Psoas muscle (tissue), 8 donors: Measurements from ENCODE around the gene ZNF835. TPM values are rescaled to one million over a fixed set of nuclear protein-coding genes. Genes with fewer than 3 reads are reported as not detected.

ENCODE experiments used
- ATAC-seq, 4 donors: fragments of 200-7000 bp; cut with Tn5 transposase; one replicate each; pipeline ENCODE4 v1.9.1; 2020; ENCODE audit warnings: moderate library complexity in 3 of 4, mild to moderate bottlenecking in 2 of 4
- DNase-seq, 2 donors: peaks; one replicate each; pipeline ENCODE4 v3.0.0-alpha.2; 2020
- H3K27ac ChIP-seq: fragments of 200-600 bp; one replicate; pipeline ENCODE4 v1.8.0; 2022
- H3K27me3 ChIP-seq, 3 donors: fragments of 200-600 bp in 1 of 3; one replicate each; pipeline versions ENCODE4 v1.6.1 to v1.8.0; 2013 to 2022; ENCODE audit warnings: low read length in 2 of 3, mild to moderate bottlenecking in 2 of 3, moderate library complexity in 1 of 3; ENCODE audit not compliant: insufficient read depth in 3 of 3
- H3K36me3 ChIP-seq, 2 donors: fragments of 200-600 bp in 1 of 2; one replicate each; pipeline versions ENCODE4 v1.6.1 to v1.8.0; 2013 to 2022; ENCODE audit warnings: low read depth in 1 of 2, mild to moderate bottlenecking in 1 of 2, moderate library complexity in 1 of 2; ENCODE audit not compliant: insufficient read depth in 1 of 2
- H3K4me1 ChIP-seq: fragments of 200-600 bp; one replicate; pipeline ENCODE4 v1.8.0; 2022
- H3K4me3 ChIP-seq: fragments of 200-600 bp; one replicate; pipeline ENCODE4 v1.8.0; 2022; ENCODE audit warnings: mild to moderate bottlenecking
- H3K9me3 ChIP-seq: fragments of 200-600 bp; one replicate; pipeline ENCODE4 v1.8.0; 2022
- CTCF ChIP-seq: fragments of 200-600 bp; IDR thresholded peaks from one replicate; pipeline ENCODE4 v1.8.0; 2022; ENCODE audit warnings: antibody characterized with exemption
- WGBS, 3 donors: extraction: QIAGEN DNeasy Blood & Tissue Kit; methylation state at CpG; one replicate each; pipeline versions ENCODE4 v1.1.6 to v1.1.7; 2013; 5-methylcytosine and 5-hydroxymethylcytosine counted together
- intact Hi-C, 2 donors: fragments of 100-400 bp; cut with DNase I; formaldehyde crosslinking; loops; one replicate each; pipeline versions ENCODE4 v1.11.0 to v1.14.2; 2022
- polyA plus RNA-seq, 3 donors: library from polyadenylated mRNA; stranded (reverse); fragments of 200-250 nt; gene quantifications; one replicate each; pipeline ENCODE4 v1.2.3, GENCODE V29; 2013
- total RNA-seq, 4 donors: library from RNA; stranded (reverse); fragmentation: NEBNext Ultra II Directional in 2 of 4; extraction: Animal tissue kit (Norgen Biotek cat#: 25700) in 2 of 4; gene quantifications; one replicate each; pipeline versions ENCODE4 v1.2.1 to v1.2.4, GENCODE V29; 2021 to 2023
- donor health status: healthy with polysubstance abuse.
- donor health status: DM: no; HTN: no; CAD: no; lungs with moderate emphysema.
- donor health status: Bipolar disorder and iron deficiency.
- donor health status: healthy.
- donor health status: DM: yes; HTN: yes; CAD: no.
- donor health status: DM: no; HTN: no; CAD: no.
- donor health status: DM: no; HTN: no; CAD: no.
- donor health status: DM: yes; HTN: yes; CAD: no.

Gene ZNF835
- total and polyA plus RNA-seq, 7 donors, result 0.74 to 5.4 (median 1.1) TPM

DNA sequence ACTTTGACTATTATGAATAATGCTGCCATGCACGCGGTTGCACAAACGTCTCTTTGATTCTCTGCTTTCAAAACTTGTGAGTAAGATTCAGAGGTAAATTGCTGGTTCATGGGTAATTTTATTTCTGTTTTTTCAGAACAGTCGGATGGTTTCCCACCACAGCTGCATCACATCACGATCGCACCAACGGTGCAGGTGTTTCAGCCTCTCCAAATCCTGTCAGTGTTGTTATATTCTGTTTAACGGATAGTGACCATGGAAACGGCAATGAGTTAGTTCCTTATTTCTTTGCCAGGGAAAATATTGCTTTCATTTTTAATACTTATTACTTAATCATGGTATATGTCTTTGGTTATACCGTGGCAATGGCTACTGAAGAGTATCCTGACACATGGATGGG lies 19.1 kb upstream of the ZNF835 start:
- WGBS, 3 donors, result 67 to 73% (median 70%) methylated on average over 10 of the region's 10 CpGs
- H3K4me3 ChIP-seq, result no peak overlapping the region
- intact Hi-C loops, result no loop called here
- TF ChIP-seq CTCF, result no peak
- H3K9me3 ChIP-seq, result no peaks in the 10 kb centered on the region
- H3K36me3 ChIP-seq, result no peaks in the 10 kb centered on the region
- no peaks in the 10 kb centered on the region for H3K27me3 ChIP-seq
- no peak overlapping the region for H3K27ac ChIP-seq
- no peaks in the 10 kb centered on the region for H3K4me1 ChIP-seq
- DNase-seq (no peak), ATAC-seq (no peak)

- Histone ChIP-seq H3K36me3 (no peaks in the 10 kb centered on the region), H3K4me3 (no peak overlapping the region), H3K27me3 (no peaks in the 10 kb centered on the region), H3K27ac (no peak overlapping the region), H3K9me3 (no peaks in the 10 kb centered on the region), H3K4me1 (no peaks in the 10 kb centered on the region)
- ATAC-seq (no peak), DNase-seq (no peak)
- WGBS, 3 donors, result 67 to 80% (median 71%) methylated on average over 10 of the region's 10 CpGs
- TF ChIP-seq CTCF, result no peak
- intact Hi-C loops, result no loop called here
These were observed 17.6 kb upstream of the ZNF835 start for GRCh38 chr19:56689198-56689597.

DNA sequence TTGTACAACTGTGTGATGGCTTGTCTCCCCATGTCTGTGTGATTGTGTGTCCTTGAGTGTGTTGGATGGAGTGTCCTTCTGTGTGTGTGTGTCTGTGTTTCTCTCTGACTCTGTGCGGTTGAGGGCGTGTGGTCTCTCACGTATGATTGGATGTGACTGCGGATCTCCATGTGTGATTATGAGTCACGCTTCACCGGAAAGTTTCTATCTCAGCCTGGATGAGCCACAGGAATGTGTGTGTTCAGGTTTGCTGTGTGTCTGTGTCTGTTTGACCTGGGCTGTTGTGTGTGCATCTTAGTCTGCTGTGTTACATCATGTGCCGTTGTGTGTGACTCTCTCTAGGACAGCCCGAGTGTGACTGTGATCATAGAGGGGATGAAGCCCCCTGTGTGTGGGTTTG lies 15.5 kb upstream of the ZNF835 start:
- no peak for ATAC-seq
- no peak overlapping the region for H3K27ac ChIP-seq
- intact Hi-C loops, result no loop called here

DNA sequence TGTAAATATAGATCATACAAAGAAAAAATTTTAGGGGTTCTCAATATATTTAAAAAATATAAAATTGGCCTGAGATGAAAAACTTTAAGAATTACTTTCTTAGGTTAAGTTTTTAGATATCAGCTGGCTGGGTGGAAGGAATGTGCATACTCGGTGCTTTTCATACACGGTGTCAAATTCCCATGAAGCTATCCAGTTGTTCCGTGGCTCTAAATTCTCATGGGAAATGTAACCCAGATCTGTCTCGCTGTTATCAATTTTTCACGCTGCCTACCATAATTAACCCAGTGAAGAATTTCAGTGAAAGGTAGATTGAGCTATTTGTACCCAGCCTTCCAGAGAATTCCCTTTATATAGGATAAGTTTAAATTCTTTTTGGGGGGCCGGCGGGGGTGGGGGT lies 11.6 kb upstream of the ZNF835 start:
- no peak for ATAC-seq
- intact Hi-C loops, result no loop called here
- H3K27ac ChIP-seq, result no peak overlapping the region
- TF ChIP-seq CTCF, result no peak
- no peak overlapping the region for H3K4me3 ChIP-seq
- H3K9me3 ChIP-seq, result peaks cover 3% of the 10 kb centered on the region
- H3K27me3 ChIP-seq, result no peaks in the 10 kb centered on the region
- WGBS, 3 donors, result 18 to 35% (median 23%) methylated on average over 7 of the region's 7 CpGs
- DNase-seq, result no peak
- H3K36me3 ChIP-seq, result no peaks in the 10 kb centered on the region
- no peaks in the 10 kb centered on the region for H3K4me1 ChIP-seq

More for the DNA sequence above, 15.5 kb upstream of the ZNF835 start:
- H3K27me3 ChIP-seq, result no peaks in the 10 kb centered on the region
- H3K36me3 ChIP-seq, result no peaks in the 10 kb centered on the region
- H3K9me3 ChIP-seq, result no peaks in the 10 kb centered on the region
- H3K4me3 ChIP-seq, result no peak overlapping the region
- 52 to 62% (median 60%) methylated on average over 8 of the region's 8 CpGs for WGBS, 3 donors
- TF ChIP-seq CTCF, result no peak
- DNase-seq, result no peak
- no peaks in the 10 kb centered on the region for H3K4me1 ChIP-seq

- intact Hi-C loops, result no loop called here
- WGBS, 3 donors, result 63 to 66% (median 66%) methylated on average over 8 of the region's 8 CpGs
- Histone ChIP-seq H3K4me3 (no peak overlapping the region), H3K4me1 (no peaks in the 10 kb centered on the region), H3K9me3 (peaks cover 3% of the 10 kb centered on the region), H3K27me3 (no peaks in the 10 kb centered on the region), H3K36me3 (no peaks in the 10 kb centered on the region), H3K27ac (no peak overlapping the region)
- ATAC-seq, result no peak
- TF ChIP-seq CTCF, result no peak
- DNase-seq, result no peak
These were observed 10.1 kb upstream of the ZNF835 start for GRCh38 chr19:56681702-56682101.
